ENCODE measurements around the gene TAOK1. TPM values are rescaled to one million over a fixed set of nuclear protein-coding genes. Genes with fewer than 3 reads are reported as not detected.

The TAOK1 gene
- total RNA-seq, 1 experiment from 2014 or later, result 87.1 TPM

GRCh38 chr17:29571883-29572681 is 181.9 kb downstream of the TAOK1 start:
- no peak overlapping the region for H3K4me3 Mint-ChIP-seq
- TF ChIP-seq TEAD1 (CRISPR knock-in tag; IDR thresholded peaks at IDR 0.05) (no peak), OVOL2 (CRISPR knock-in tag; IDR thresholded peaks at IDR 0.05; ENCODE audit: borderline replicate concordance) (no peak), FOXK1 (CRISPR knock-in tag; IDR thresholded peaks at IDR 0.05) (0 out of 2 replicates have a peak, but pooled peaks have one; percentile 41)
- TF ChIP-seq, protein P1, sequence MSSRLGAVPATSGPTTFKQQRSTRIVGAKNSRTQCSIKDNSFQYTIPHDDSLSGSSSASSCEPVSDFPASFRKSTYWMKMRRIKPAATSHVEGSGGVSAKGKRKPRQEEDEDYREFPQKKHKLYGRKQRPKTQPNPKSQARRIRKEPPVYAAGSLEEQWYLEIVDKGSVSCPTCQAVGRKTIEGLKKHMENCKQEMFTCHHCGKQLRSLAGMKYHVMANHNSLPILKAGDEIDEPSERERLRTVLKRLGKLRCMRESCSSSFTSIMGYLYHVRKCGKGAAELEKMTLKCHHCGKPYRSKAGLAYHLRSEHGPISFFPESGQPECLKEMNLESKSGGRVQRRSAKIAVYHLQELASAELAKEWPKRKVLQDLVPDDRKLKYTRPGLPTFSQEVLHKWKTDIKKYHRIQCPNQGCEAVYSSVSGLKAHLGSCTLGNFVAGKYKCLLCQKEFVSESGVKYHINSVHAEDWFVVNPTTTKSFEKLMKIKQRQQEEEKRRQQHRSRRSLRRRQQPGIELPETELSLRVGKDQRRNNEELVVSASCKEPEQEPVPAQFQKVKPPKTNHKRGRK (CRISPR knock-in tag; IDR thresholded peaks at IDR 0.05; ENCODE audit: borderline replicate concordance), result 0 out of 2 replicates have a peak, but pooled peaks have one; percentile 0
- TF ChIP-seq, protein P2, sequence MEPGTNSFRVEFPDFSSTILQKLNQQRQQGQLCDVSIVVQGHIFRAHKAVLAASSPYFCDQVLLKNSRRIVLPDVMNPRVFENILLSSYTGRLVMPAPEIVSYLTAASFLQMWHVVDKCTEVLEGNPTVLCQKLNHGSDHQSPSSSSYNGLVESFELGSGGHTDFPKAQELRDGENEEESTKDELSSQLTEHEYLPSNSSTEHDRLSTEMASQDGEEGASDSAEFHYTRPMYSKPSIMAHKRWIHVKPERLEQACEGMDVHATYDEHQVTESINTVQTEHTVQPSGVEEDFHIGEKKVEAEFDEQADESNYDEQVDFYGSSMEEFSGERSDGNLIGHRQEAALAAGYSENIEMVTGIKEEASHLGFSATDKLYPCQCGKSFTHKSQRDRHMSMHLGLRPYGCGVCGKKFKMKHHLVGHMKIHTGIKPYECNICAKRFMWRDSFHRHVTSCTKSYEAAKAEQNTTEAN (CRISPR knock-in tag; IDR thresholded peaks at IDR 0.05), result no peak
- H3K9me3 Mint-ChIP-seq, result no peaks in the 10 kb centered on the region
- peaks cover 10% of the 10 kb centered on the region for H3K4me1 Mint-ChIP-seq
- ATAC-seq, result peak; percentile 3
- H3K36me3 Mint-ChIP-seq, result peaks cover 10% of the 10 kb centered on the region; the same call in 1 of the 2 replicates
- ChIA-PET POLR2A (interaction anchor here (0.8 kb wide), 1 partner anchor 22 kb away, joined by 3 read pairs; no protein-coding TSS in a partner anchor), CTCF (interaction anchor here (0.9 to 11.4 kb wide), 16 partner anchors 9 to 481 kb away, joined by 3 to 112 read pairs (median 5); partner anchors contain the start of genes ANKRD13B and CORO6)
- peaks cover 17% of the 10 kb centered on the region for H3K27me3 Mint-ChIP-seq (ENCODE audit: low read depth)
- DNase-seq (ENCODE audit: low spot score), result peak; percentile 26
- no peak overlapping the region for H3K27ac Mint-ChIP-seq

- peaks cover 10% of the 10 kb centered on the region for H3K4me1 Mint-ChIP-seq
- POLR2A ChIA-PET, result no interaction called here
- peak overlapping the region; percentile 37 for H3K4me3 Mint-ChIP-seq
- no peaks in the 10 kb centered on the region for H3K9me3 Mint-ChIP-seq
- DNase-seq (ENCODE audit: low spot score), result peak; percentile 64
- H3K36me3 Mint-ChIP-seq, result peaks cover 15% of the 10 kb centered on the region; the same call in 1 of the 2 replicates
- CTCF ChIA-PET, result interaction anchor here (0.6 to 11.4 kb wide), 19 partner anchors 8 to 482 kb away, joined by 3 to 112 read pairs (median 5); partner anchors contain the start of genes ANKRD13B and CORO6
- peaks cover 11% of the 10 kb centered on the region for H3K27me3 Mint-ChIP-seq (ENCODE audit: low read depth)
- peak; percentile 14 for ATAC-seq
- no peak overlapping the region for H3K27ac Mint-ChIP-seq
- TF ChIP-seq STAT6 (CRISPR knock-in tag; conservative IDR thresholded peaks at IDR 0.05; ENCODE audit: low read depth), result no peak
- TF ChIP-seq USF2 (CRISPR knock-in tag; IDR thresholded peaks at IDR 0.05), result peak; percentile 73
- TF ChIP-seq ZNF138 (CRISPR knock-in tag; conservative IDR thresholded peaks at IDR 0.05), result 0 out of 2 replicates have a peak, but pooled peaks have one; percentile 49
- TF ChIP-seq, protein P3, sequence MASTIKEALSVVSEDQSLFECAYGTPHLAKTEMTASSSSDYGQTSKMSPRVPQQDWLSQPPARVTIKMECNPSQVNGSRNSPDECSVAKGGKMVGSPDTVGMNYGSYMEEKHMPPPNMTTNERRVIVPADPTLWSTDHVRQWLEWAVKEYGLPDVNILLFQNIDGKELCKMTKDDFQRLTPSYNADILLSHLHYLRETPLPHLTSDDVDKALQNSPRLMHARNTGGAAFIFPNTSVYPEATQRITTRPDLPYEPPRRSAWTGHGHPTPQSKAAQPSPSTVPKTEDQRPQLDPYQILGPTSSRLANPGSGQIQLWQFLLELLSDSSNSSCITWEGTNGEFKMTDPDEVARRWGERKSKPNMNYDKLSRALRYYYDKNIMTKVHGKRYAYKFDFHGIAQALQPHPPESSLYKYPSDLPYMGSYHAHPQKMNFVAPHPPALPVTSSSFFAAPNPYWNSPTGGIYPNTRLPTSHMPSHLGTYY (CRISPR knock-in tag; IDR thresholded peaks at IDR 0.05), result 0 out of 2 replicates have a peak, but pooled peaks have one; percentile 48
- peak; percentile 64 for TF ChIP-seq SP1 (CRISPR knock-in tag; conservative IDR thresholded peaks at IDR 0.05)
- no peak for TF ChIP-seq ZNF671 (CRISPR knock-in tag; IDR thresholded peaks at IDR 0.05)
- no peak for TF ChIP-seq CREB1 (CRISPR knock-in tag; IDR thresholded peaks at IDR 0.05)
- TF ChIP-seq, protein P4, sequence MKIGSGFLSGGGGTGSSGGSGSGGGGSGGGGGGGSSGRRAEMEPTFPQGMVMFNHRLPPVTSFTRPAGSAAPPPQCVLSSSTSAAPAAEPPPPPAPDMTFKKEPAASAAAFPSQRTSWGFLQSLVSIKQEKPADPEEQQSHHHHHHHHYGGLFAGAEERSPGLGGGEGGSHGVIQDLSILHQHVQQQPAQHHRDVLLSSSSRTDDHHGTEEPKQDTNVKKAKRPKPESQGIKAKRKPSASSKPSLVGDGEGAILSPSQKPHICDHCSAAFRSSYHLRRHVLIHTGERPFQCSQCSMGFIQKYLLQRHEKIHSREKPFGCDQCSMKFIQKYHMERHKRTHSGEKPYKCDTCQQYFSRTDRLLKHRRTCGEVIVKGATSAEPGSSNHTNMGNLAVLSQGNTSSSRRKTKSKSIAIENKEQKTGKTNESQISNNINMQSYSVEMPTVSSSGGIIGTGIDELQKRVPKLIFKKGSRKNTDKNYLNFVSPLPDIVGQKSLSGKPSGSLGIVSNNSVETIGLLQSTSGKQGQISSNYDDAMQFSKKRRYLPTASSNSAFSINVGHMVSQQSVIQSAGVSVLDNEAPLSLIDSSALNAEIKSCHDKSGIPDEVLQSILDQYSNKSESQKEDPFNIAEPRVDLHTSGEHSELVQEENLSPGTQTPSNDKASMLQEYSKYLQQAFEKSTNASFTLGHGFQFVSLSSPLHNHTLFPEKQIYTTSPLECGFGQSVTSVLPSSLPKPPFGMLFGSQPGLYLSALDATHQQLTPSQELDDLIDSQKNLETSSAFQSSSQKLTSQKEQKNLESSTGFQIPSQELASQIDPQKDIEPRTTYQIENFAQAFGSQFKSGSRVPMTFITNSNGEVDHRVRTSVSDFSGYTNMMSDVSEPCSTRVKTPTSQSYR (CRISPR knock-in tag; IDR thresholded peaks at IDR 0.05), result no peak
- TF ChIP-seq FOXK1 (CRISPR knock-in tag; IDR thresholded peaks at IDR 0.05), result 0 out of 2 replicates have a peak, but pooled peaks have one; percentile 4
- no peak for TF ChIP-seq ESRRA (CRISPR knock-in tag; IDR thresholded peaks at IDR 0.05; ENCODE audit: borderline replicate concordance)
- no peak; the same call in 1 of the 2 replicates for TF ChIP-seq IRF2 (CRISPR knock-in tag; IDR thresholded peaks at IDR 0.05; ENCODE audit: borderline replicate concordance, low read depth)
- 0 out of 2 replicates have a peak, but pooled peaks have one; percentile 55 for TF ChIP-seq NFATC4 (CRISPR knock-in tag; IDR thresholded peaks at IDR 0.05)
- TF ChIP-seq, protein P5, sequence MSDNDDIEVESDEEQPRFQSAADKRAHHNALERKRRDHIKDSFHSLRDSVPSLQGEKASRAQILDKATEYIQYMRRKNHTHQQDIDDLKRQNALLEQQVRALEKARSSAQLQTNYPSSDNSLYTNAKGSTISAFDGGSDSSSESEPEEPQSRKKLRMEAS (CRISPR knock-in tag; IDR thresholded peaks at IDR 0.05), result peak; percentile 89; the same call in 1 of the 2 replicates
- TF ChIP-seq GRHL2 (CRISPR knock-in tag; IDR thresholded peaks at IDR 0.05; ENCODE audit: insufficient replicate concordance, severe bottlenecking), result no peak
- no peak for TF ChIP-seq TEAD1 (CRISPR knock-in tag; IDR thresholded peaks at IDR 0.05)
Measured at GRCh38 chr17:29572691-29573557, 182.8 kb downstream of the TAOK1 start.
